GM21526 (cell line): ENCODE data around the gene BOC.

Source experiments
- ATAC-seq: cut with Tn5 transposase; IDR thresholded peaks from one replicate; pipeline ENCODE4 v1.9.1; 2021; ENCODE audit warnings: moderate library complexity; ENCODE audit not compliant: unreplicated experiment, low FRiP score

The BOC gene

DNA sequence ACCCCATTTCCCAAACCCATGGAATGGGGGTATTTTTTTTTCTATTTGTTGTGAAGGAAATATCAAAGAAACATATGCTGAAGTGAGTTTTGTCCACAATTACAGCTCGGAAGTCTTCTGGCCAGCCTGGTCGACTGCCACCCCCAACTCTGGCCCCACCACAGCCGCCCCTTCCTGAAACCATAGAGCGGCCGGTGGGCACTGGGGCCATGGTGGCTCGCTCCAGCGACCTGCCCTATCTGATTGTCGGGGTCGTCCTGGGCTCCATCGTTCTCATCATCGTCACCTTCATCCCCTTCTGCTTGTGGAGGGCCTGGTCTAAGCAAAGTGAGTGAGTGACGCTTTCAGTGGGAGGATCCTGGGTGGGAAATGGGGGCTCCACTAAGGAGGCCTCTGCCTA, 71.9 kb downstream of the BOC start:
- no peak for ATAC-seq

DNA sequence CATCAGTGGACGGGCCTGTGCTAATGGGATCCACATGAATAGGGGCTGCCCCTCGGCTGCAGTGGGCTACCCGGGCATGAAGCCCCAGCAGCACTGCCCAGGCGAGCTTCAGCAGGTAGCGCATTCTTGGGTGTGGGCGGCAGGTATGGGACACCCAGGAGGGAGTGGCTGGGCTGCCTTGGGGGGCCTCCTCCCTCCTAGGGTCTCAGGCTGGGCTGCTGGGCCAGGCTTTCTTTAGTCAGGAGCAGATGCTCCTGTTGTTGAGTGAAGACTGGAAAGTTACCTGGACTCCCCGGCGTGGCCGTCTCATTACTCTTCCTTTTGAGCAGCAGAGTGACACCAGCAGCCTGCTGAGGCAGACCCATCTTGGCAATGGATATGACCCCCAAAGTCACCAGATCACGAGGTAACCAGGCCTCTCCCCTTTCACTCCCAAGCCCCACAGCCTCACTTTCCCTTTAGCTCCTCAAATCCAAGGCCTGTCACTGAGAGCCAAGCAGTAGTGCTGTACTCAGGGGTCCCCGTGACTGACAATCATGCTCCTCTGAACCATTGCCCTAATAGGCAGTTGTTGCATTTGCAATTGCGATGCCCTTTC, 73.2 kb downstream of the BOC start:
- ATAC-seq: no peak

DNA sequence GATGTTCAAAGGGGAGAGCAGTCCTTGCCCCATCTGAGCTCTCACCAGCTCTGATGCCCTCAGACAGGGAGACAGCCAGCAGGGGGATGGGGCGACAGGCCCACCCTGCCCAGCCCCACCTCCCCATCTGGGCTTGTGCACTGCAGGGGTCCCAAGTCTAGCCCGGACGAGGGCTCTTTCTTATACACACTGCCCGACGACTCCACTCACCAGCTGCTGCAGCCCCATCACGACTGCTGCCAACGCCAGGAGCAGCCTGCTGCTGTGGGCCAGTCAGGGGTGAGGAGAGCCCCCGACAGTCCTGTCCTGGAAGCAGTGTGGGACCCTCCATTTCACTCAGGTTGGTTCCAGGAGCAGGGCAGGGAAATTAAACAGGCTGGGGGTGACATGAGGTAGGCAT, 73.9 kb downstream of the BOC start:
- ATAC-seq: no peak

DNA sequence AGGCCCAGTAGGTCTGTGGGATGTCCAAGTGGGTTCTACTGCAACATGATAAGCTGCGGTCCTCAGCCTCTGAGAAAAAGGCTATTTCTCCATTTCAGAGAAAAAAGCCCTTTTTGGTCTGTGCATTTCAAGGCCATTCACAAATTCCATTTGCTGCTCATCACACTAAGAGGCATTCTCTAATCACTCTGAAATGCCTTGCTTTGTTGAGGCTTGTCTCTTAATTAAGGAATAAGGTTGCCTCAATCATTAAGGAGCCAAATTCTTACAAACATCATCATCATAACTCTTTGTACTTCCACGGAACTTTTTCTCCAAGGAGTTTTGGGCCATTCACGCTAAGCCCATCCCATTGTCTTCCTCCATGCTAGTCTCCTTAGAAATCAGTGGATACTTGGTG, 74.4 kb downstream of the BOC start:
- ATAC-seq: no peak

DNA sequence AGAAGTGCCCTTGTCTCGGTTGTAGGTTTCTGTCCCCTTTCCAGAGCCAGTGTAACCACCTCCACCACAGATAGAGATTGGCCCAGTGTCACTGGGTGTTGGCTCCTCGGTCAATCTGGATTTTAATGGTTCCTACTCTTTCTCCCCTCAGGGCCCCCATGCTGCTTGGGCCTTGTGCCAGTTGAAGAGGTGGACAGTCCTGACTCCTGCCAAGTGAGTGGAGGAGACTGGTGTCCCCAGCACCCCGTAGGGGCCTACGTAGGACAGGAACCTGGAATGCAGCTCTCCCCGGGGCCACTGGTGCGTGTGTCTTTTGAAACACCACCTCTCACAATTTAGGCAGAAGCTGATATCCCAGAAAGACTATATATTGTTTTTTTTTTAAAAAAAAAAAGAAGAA, 75.2 kb downstream of the BOC start:
- ATAC-seq: no peak

DNA sequence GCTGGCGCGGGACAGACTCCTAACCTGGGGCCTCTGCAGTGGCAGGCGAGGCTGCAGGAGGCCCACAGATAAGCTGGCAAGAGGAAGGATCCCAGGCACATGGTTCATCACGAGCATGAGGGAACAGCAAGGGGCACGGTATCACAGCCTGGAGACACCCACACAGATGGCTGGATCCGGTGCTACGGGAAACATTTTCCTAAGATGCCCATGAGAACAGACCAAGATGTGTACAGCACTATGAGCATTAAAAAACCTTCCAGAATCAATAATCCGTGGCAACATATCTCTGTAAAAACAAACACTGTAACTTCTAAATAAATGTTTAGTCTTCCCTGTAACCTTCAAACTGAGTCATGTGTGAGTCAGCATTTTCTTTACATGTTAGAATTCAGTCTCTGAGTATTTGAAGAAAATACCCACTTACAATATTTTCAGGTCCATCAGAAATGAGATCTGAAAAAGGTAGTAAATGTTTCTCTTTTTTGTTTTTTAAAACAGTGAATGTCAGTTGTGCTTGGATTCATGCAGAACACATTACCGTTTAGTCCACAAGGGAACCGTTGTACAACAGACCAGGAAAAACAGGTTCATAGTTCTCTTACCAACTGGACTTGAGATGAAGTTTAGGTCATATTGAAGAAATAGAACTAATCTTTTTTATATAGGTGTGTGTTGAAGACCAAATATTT, 75.9 kb downstream of the BOC start:
- no peak for ATAC-seq

DNA sequence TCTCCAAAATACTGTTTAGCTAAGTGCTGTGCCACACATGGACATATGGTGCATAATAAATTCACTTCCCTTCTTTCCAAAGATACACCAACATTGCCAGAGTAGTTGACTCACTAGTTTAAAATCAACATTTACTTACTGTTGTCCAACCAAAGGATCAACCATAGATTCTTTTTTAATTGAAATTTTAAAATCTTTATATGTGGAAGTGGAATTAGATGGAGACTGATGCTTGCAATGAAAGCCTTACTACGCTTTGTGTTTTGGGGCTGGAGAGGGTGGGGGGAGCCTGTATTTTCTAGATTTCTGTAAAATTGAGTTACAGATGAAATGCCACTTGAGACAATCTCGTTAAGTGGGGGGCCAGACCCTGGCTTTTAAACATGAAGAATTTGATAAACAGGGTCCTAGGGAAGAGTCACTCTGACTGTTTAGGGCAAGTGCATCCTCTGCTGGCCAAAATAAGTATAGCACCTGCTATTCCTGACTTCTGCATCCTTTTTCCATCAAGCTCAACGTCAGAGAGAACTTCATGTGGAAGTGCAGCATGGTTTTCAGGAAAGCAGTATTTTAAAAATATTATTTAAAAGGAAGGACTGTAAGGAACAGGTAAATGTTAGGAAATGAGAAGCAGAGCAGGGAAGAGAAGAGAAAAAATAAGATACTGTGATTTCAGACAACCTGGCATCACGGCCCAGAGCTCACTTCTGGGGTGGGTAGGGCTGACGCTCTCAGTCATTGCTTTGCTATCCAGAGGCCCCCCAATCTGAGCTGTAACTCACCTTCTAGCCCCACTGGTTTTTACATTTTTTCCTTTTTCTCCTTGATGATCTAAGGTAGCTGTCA, 76.7 kb downstream of the BOC start:
- ATAC-seq: no peak

DNA sequence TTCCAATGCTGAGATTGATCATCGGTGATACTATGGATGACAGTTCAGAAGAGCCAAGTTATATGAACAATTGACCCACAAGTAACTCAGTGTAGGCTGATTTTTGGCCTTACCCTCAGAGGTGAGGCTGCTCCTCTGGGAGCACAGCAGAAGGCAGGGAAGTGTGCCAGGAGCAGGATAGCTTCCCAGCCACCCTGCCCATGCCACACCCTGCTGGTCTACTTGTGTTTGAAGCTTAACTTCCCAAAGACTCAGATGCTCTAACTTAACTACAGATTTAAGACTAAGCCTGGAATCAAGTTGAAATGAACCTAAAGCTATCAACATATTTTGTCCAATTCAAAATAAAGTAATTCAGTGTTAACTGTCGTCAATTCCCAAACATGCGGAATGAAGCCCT, 77.5 kb downstream of the BOC start:
- ATAC-seq: no peak

DNA sequence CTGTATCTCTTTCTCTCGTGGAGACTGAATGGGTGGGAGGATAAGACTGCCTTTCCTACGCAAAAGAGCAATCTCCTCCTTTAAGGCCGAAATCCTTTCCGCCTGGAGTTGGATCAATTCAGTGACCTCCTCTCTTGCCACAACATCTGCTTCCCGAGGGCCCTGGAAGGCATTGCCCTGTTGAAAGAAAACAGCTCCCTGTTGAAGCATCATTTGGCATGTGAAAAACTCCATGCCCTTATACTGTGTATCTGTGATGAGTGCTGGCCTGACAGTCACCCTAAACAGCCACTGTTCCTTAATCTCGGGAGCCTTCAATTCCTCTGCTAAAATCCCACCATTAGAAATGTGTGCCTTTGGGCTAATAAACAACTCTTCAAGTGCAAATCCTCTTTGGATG, 80.2 kb downstream of the BOC start:
- ATAC-seq: no peak

DNA sequence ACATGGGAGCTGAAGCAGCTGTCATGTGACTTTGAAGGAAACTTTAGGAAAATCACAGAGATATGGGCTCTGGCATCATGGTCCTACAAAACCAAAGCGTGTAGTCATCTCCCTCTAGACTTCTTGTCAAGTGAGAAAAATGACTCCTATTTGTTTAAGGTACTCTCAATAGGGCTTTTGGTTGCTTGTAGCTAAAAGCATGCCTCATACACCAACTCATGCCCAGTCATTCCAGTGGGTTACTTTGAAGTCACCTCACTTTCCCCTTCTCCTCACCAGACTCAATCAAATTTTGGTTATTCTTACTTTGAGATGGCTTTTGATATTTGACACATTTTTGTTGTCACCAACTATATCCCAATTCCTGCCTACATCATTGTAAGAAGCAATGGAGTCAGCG, 81.6 kb downstream of the BOC start:
- ATAC-seq: no peak

DNA sequence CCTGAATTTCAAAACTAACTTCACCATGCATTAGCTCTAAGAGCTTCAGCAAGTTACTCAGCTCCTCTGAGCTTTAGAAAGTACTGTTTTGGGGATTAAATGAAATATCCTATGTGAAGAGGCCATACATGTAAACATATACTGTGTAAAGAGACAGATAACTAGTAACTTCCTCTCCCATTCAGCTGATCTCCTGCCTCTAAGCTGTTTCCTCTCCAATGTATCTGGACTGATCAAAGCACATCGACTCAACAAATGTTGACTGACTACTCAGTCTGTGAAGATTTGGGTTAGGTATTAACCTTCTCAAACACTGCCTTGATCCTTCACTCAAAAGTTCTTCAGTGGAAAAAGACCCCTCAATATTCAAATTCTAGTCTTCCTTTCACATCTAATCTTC, 82.0 kb downstream of the BOC start:
- ATAC-seq: no peak

DNA sequence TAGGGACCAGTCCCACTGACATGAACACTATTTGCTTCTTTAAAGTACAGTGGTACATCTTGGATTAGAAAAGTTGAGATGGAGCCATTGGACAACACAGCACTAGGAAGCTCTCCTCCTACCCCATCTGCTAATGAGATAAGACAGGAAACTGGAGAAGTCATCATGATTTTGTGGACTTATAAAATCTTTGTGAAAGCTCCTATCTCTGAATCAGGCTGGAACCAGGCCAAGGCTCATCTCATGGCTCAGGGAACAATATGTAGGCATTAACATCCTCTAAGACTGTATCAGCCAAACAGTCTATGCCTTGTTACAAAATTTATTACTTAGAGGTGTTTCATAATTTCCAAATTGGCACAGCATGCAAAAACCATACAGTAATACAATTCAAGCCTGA, 84.1 kb downstream of the BOC start:
- ATAC-seq: no peak

DNA sequence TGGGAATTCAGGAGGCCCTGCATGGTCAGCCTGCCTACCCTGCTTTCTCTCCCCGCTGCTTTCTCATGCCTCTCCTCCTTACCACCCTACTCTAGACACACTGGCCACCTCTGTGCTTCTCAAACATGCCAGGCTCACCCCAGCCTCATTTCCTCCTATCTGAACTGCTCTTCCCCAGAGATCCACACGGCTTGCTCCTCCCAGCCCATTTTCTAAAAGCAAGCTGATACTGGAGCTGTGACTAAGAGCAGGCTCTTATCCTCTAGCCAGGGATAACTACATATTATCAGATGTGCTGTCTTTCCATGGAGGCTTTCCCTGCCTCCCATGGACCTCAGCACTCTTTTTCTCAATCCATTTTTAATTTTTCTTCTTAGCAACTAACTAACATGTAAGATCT, 85.9 kb downstream of the BOC start:
- no peak for ATAC-seq

DNA sequence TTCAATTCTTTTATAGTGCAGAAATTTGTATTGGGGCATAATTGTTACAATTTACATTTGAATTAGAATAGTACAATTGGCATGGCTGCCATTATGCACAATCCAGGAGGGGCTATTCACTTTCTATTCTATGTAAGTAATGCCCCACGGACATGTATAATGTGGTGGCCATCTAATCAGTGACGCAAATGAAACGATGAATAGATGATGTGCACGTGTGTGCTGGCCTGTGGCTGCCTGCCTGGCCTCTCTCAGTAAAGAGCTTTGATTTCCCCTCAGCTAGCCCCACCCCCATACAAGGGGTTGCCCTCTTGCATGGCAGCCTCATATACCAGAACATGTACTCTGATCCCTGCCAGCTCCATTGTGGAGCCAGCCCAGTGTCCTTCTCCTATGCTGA, 86.5 kb downstream of the BOC start:
- no peak for ATAC-seq

DNA sequence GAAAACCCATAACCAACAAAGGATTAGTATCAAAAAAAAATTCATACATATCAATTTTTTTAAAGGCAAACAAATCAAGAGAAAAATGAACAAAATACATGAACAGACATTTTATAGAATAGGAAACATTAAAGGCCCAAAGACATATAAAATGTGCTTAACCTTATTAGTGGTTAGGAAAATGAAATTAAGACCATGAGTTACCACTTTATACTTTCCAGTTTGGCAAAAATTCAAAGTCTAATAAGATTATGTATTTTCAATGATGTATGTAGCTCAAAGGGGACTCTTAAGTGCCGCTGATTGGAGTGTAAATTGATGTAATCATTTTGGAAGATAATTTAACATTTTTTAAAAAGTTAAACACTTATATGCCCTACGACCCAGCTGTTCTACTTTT, 89.2 kb downstream of the BOC start:
- ATAC-seq: no peak

DNA sequence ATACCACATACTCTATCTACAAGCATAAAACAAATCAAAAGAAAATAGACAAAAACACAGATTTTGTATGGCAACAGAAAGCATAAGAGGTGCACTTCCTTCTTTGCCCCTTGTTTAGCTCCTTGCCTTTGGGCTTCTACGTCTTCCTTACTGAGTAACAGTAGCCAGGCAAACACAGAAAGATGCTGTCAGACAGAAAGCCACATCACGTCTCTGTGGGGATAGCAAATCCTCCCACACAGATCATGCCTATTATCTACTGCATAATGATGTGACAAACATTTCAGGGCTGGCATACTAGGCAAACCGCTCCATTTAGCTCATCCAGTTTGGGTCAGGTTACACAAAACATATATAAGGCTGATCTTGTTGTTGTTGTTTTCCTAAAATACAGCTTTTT, 92.7 kb downstream of the BOC start:
- ATAC-seq: no peak

DNA sequence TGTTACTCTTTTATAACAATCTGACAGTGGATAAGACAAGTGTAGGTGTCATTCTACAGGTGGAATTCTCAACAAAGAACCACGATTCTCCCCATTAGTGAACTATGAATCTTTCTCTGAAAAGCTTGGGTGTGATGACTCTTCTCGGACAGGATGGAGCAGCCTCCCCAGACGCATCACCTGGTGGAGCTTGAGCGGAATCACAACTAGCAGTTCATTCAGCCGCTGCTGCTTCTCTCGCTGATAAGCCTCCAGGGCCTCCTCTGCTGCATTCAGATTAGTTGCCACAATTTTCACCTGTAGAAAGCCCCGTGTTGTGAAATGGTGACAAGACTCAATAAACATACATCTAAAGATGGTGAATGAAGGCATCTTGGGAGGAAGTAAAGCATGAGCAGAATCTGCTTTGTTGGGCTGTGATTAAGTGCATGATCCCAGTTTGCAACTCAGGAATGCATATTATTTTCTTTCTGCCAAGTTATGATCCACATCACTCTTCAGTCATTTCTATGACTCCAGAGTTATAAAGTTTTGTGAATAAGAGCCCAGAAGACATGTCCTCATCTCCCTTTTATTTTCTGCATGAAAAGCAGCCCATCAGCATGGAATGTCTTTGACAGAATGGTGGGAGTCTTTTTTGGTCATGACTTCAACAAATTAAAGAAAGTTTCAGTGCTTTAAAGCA, 93.6 kb downstream of the BOC start:
- ATAC-seq: no peak

DNA sequence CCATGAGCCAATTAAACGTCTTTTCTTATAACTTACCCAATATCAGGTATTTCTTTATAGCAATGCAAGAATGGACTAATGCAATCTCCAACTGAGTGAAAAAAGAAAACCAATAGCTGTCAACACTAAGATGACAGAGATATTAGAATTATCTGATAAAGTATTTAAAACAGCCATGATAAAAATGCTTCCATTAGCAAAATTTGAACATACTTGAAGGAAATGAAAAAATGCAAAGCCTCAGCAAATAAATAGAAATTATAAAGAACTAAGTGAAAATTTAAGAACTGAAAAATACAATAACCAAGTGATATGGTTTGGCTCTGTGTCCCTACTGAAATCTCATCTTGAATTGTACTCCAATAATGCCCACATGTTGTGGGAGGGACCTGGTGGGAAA, 99.6 kb downstream of the BOC start:
- no peak for ATAC-seq

DNA sequence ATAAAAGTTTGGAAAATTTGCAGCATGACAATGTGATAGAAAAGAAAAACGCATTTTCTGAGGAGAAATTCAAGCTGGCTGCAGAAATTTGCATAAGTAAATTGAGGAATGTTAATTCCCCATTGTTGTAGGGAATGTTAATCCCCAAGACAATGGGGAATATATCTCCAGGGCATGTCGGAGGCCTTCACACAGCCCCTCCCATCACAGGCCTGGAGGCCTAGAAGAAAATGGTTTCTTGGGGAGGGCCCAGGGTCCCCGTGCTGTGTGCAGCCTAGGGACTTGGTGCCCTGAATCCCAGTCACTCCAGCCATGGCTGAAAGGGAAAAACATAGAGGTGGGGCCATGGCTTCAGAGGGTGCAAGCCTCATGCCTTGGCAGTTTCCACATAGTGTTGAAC, 101.1 kb downstream of the BOC start:
- no peak for ATAC-seq

DNA sequence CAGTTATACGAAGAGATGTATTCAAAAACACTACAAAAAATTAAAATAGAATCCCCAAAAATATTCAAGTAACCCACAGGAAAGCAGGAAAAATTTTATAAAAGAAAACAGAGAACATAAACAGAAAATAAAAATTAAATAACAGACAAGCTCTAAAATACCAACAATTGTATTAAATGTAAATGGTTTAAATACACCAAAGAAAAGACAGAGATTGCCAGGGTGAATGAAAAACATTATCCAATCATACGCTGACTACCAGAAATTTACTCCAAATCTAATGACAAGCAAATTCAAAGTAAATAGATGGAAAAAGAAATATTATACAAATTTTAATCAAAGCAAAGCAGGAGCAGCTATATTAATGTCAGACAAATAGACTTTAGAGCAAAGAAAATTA, 103.6 kb downstream of the BOC start:
- ATAC-seq: no peak

DNA sequence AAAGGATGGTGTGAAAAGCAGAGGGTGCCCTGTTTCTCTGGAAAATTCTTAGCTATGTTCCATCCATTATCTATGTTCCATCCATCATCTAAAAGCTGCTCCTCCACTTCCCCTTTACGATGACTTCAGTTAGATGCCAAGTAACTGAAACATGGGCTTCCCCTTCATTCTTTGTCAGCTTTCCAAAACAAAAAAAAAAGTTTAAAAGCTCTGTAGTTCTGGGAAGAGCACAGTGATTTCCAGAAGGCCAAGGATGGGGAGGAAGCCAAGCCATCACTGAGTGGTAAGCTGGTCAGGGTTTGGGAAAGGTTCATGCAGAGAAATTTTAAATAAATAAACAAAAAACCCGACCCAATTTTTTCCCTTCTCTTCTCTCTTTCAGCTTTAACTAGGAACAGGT, 118.4 kb downstream of the BOC start:
- no peak for ATAC-seq
